ENCODE results near the gene STYXL2. TPM values are rescaled to one million over a fixed set of nuclear protein-coding genes. Genes with fewer than 3 reads are reported as not detected.

Gene STYXL2
- total and polyA plus RNA-seq, 2 of the 8 experiments (the other 6 are each of a cell fraction or from before 2014, with no cell fraction given) = 0.09 to 0.22 TPM

DNA sequence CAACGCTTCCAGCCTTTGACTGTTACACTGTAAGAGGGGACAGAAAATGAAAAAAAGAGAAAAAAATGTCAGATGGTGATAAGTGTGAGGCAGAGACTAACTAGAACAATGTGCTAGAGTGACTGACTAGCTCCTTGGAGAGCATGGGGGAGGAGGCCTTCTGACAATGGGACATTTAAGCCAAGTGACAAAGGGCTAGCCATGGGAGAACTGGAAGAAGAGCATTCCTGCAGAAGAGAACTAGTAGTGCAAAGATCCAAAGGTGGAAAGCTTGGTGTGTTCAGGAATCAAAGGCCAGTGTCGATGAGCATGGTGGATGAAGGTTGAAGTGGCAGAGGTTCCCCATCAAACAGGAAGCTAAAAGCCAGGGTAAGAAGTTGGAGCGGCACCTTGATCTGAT, 25.8 kb downstream of the STYXL2 start:
- no peak overlapping the region for H2AFZ ChIP-seq (ENCODE audit: low read length)
- no peak overlapping the region for H2BK120ac ChIP-seq (replicated peaks; ENCODE audit: low read depth, low read length)
- H2BK15ac ChIP-seq (ENCODE audit: low read length) = peak overlapping the region; percentile 5; the same call in 1 of the 2 replicates
- no peak overlapping the region for H3K23ac ChIP-seq (ENCODE audit: insufficient read length)
- no peak overlapping the region for H4K91ac ChIP-seq (replicated peaks; ENCODE audit: insufficient read length, low read length)
- no peak overlapping the region for H3K27ac ChIP-seq (ENCODE audit: low read depth, low read length)
- H2BK20ac ChIP-seq (ENCODE audit: low read length) = no peak overlapping the region
- no peak overlapping the region for H3K4me3 ChIP-seq (ENCODE audit: extremely low read depth in 1 of 4, insufficient read depth in 2 of 4, low read depth in 3 of 4, low read length in 4 of 4)
- H3K23me2 ChIP-seq (ENCODE audit: low read depth, low read length) = peaks cover 7% of the 10 kb centered on the region
- H2AK5ac ChIP-seq (ENCODE audit: low read depth, low read length) = no peak overlapping the region
- no peak overlapping the region for H3K56ac ChIP-seq (replicated peaks; ENCODE audit: insufficient read length, low read depth, low read length)
- H3K14ac ChIP-seq (ENCODE audit: insufficient read length) = no peak overlapping the region
- H3K9ac ChIP-seq (replicated peaks in 1 of 4; ENCODE audit: extremely low read depth in 1 of 4, low read depth in 3 of 4, low read length in 3 of 4) = no peak overlapping the region
- no peak overlapping the region for H3K4ac ChIP-seq (replicated peaks; ENCODE audit: insufficient read length, low read depth, low read length)
- H3K36me3 ChIP-seq (ENCODE audit: control insufficient read depth in 2 of 4, insufficient read depth in 4 of 4, low read length in 3 of 4) = no peaks in the 10 kb centered on the region
- CTCF ChIA-PET (ENCODE audit: partially characterized antibody) = interaction anchor here (1.0 to 2.4 kb wide), 4 partner anchors 21 to 211 kb away, joined by 3 to 9 read pairs (median 6); no protein-coding TSS in a partner anchor
- H2BK12ac ChIP-seq (ENCODE audit: low read depth, low read length) = no peak overlapping the region
- H4K5ac ChIP-seq (ENCODE audit: insufficient read length, low read depth, low read length) = no peak overlapping the region
- H3K4me1 ChIP-seq (replicated peaks in 1 of 4; ENCODE audit: control insufficient read depth in 3 of 4, insufficient read depth in 4 of 4, low read length in 3 of 4) = peaks cover 0 to 14% (median 3%) of the 10 kb centered on the region in 4 experiments; a peak in 5 of 7 replicates
- no peaks in the 10 kb centered on the region for H4K20me1 ChIP-seq (replicated peaks in 1 of 2; ENCODE audit: control insufficient read depth in 1 of 2, insufficient read depth in 2 of 2, low read length in 2 of 2)
- FAIRE-seq (no peak), DNase-seq (ENCODE audit: low read depth in 1 of 2, low spot score in 2 of 2) (no peak)
- WGBS, 2 experiments (ENCODE audit: extremely low coverage in 1 of 2, insufficient coverage in 1 of 2, insufficient read length in 1 of 2, insufficient replicate concordance in 2 of 2, low coverage in 1 of 2, low lambda C conversion rate in 2 of 2, missing lambda C conversion rate in 1 of 2) = 90% methylated on average over 3 of the region's 3 CpGs; no CpG with 5 or more reads in 1 of the 2 experiments
- no peak overlapping the region for H2BK5ac ChIP-seq (ENCODE audit: low read depth, low read length)
- no peak overlapping the region for H4K8ac ChIP-seq (ENCODE audit: extremely low read depth, insufficient read depth, low read length)
- H3K79me2 ChIP-seq (ENCODE audit: control insufficient read depth in 1 of 2, insufficient read depth in 2 of 2, low read length in 2 of 2) = no peaks in the 10 kb centered on the region
- H3K9me3 ChIP-seq (ENCODE audit: insufficient read depth in 2 of 2, low read depth in 1 of 2, low read length in 1 of 2) = no peaks in the 10 kb centered on the region
- H3K18ac ChIP-seq (ENCODE audit: extremely low read depth, low read length) = no peak overlapping the region
- POLR2A ChIA-PET (ENCODE audit: partially characterized antibody) = interaction anchor here (2.0 to 2.4 kb wide), 3 partner anchors 10 to 101 kb away, joined by 7 to 9 read pairs (median 8); partner anchors contain the start of gene POU2F1
- H3K79me1 ChIP-seq (ENCODE audit: low read depth, low read length) = no peaks in the 10 kb centered on the region
- no peak overlapping the region for H3K4me2 ChIP-seq (ENCODE audit: insufficient read depth in 1 of 2, low read depth in 2 of 2, low read length in 2 of 2)
- H3K27me3 ChIP-seq (replicated peaks in 1 of 4; ENCODE audit: control insufficient read depth in 3 of 4, extremely low read depth in 1 of 4, insufficient read depth in 3 of 4, low read length in 3 of 4) = no peaks in the 10 kb centered on the region; a peak in 2 of 7 replicates
- TF ChIP-seq RFX5 (IDR thresholded peaks at IDR 0.05; ENCODE audit: borderline replicate concordance, low read depth, low read length) = no peak
- no peak for TF ChIP-seq POU5F1 (IDR thresholded peaks at IDR 0.05; ENCODE audit: low read depth, low read length)
- no peak for TF ChIP-seq CBX5 (IDR thresholded peaks at IDR 0.05; ENCODE audit: low read depth, low read length)
- TF ChIP-seq PHF8 (conservative IDR thresholded peaks at IDR 0.05; ENCODE audit: low read depth, low read length) = no peak
- TF ChIP-seq RXRA (IDR thresholded peaks at IDR 0.05; ENCODE audit: insufficient read depth, low read depth, low read length) = no peak
- TF ChIP-seq KDM1A (IDR thresholded peaks at IDR 0.05; ENCODE audit: borderline replicate concordance, low read length) = no peak
- no peak for TF ChIP-seq SRF (IDR thresholded peaks at IDR 0.05; ENCODE audit: low read depth, low read length)
- TF ChIP-seq CHD1 (IDR thresholded peaks at IDR 0.05; ENCODE audit: low read depth, low read length) = no peak
- TF ChIP-seq, protein P1, sequence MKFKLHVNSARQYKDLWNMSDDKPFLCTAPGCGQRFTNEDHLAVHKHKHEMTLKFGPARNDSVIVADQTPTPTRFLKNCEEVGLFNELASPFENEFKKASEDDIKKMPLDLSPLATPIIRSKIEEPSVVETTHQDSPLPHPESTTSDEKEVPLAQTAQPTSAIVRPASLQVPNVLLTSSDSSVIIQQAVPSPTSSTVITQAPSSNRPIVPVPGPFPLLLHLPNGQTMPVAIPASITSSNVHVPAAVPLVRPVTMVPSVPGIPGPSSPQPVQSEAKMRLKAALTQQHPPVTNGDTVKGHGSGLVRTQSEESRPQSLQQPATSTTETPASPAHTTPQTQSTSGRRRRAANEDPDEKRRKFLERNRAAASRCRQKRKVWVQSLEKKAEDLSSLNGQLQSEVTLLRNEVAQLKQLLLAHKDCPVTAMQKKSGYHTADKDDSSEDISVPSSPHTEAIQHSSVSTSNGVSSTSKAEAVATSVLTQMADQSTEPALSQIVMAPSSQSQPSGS (IDR thresholded peaks at IDR 0.05; ENCODE audit: low read length) = no peak
- no peak for TF ChIP-seq CTBP2 (IDR thresholded peaks at IDR 0.05; ENCODE audit: borderline replicate concordance, insufficient read depth, insufficient read length, low read length)
- TF ChIP-seq TCF12 (IDR thresholded peaks at IDR 0.05; ENCODE audit: low read depth, low read length) = no peak
